ENCODE data around the gene SOWAHD.

- TF ChIP-seq EZH2 (IDR thresholded peaks at IDR 0.05; ENCODE audit: insufficient read depth, poor library complexity, severe bottlenecking) (no peak), EZH2phosphoT487 (IDR thresholded peaks at IDR 0.05; ENCODE audit: insufficient read depth, low read depth) (no peak)
Observed at GRCh38 chrX:119721487-119721886, 36.9 kb upstream of the SOWAHD start.

Measured in GM23248 (cell line).